Measurements from ENCODE around the gene SPDYC. TPM values are rescaled to one million over a fixed set of nuclear protein-coding genes. Genes with fewer than 3 reads are reported as not detected.

The SPDYC gene, protein sequence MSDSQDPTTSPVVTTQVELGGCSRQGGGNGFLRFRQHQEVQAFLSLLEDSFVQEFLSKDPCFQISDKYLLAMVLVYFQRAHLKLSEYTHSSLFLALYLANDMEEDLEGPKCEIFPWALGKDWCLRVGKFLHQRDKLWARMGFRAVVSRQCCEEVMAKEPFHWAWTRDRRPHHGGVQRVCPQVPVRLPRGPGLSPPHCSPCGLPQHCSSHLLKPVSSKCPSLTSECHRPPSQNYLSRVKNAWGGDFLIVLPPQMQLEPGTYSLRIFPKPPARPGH
- total RNA-seq, result not detected

DNA sequence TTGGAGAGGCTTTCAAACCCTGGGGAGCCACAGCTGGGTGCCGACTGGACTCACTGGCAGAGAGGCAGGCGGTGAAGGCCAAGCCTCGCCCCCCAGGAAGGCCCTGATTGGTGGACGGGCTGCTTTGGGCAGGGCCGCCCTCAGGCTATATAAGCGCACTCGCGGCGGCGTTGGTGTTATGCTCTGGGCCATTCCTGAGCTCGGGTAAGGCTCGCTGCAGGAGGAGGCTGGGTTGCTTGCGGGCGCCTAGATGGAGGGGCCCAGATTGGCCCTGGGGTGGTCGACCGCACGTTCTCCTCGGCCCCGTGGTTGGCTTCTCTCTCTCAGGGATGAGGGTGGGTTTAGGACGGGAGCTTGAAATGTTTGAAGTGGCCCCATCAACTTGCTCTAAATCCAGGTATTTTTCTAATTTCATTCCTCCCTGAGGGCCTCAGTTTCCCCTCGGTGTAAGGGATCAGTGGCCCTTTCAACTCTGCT lies at the start of gene SPDYC:
Gene SPDYC (plus strand): TSS at position 176 of the 477 bp plus-strand sequence. CDS start 1,125 bp downstream, outside the sequence.
- ChIA-PET POLR2A (no interaction called here), CTCF (interaction anchor here (1.0 to 1.9 kb wide), 3 partner anchors 27 to 145 kb away, joined by 3 to 7 read pairs (median 4); partner anchors contain the start of gene CDC42EP2)
- no peaks in the 10 kb centered on the region for H3K9me3 Mint-ChIP-seq
- ATAC-seq, result no peak
- no peak within 1 kb of the TSS for H3K27ac Mint-ChIP-seq
- intact Hi-C loops (cut with micrococcal nuclease), result no loop called here
- H3K4me1 Mint-ChIP-seq (ENCODE audit: low read depth), result no peaks in the 10 kb centered on the region
- H3K4me3 Mint-ChIP-seq, result no peak within 1 kb of the TSS
- DNase-seq, result no peak
- no peaks in the 10 kb centered on the region for H3K27me3 Mint-ChIP-seq
- TF ChIP-seq, protein P1, sequence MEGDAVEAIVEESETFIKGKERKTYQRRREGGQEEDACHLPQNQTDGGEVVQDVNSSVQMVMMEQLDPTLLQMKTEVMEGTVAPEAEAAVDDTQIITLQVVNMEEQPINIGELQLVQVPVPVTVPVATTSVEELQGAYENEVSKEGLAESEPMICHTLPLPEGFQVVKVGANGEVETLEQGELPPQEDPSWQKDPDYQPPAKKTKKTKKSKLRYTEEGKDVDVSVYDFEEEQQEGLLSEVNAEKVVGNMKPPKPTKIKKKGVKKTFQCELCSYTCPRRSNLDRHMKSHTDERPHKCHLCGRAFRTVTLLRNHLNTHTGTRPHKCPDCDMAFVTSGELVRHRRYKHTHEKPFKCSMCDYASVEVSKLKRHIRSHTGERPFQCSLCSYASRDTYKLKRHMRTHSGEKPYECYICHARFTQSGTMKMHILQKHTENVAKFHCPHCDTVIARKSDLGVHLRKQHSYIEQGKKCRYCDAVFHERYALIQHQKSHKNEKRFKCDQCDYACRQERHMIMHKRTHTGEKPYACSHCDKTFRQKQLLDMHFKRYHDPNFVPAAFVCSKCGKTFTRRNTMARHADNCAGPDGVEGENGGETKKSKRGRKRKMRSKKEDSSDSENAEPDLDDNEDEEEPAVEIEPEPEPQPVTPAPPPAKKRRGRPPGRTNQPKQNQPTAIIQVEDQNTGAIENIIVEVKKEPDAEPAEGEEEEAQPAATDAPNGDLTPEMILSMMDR (IDR thresholded peaks at IDR 0.05), result no peak
- no peaks in the 10 kb centered on the region for H3K36me3 Mint-ChIP-seq (ENCODE audit: low read depth)

DNA sequence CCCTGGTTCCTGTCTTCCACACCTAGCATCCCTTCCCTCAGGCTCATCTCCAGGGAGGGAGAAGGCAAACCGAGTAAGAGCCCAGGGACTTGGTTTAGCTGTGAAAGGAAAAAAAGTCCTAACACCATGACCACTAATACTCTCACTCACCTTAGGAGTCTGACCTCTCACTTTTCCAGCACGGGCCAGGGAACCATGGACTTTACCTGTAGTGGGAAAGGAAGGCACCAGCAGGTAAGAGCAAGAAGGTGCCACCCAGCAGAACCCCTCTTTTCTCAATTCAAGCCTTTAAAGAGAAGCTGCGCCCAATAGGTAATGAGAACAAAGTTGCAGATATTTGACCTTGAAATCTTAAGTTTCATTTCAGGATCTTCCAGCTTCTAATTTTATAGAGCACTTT lies 49.2 kb upstream of the SPDYC start:
- Mint-ChIP-seq H3K4me1 (ENCODE audit: low read depth) (peaks cover 48% of the 10 kb centered on the region), H3K27me3 (no peaks in the 10 kb centered on the region), H3K4me3 (peak overlapping the region; percentile 100), H3K36me3 (ENCODE audit: low read depth) (peaks cover 63% of the 10 kb centered on the region), H3K27ac (peak overlapping the region; percentile 99), H3K9me3 (no peaks in the 10 kb centered on the region)
- TF ChIP-seq, protein P1 (IDR thresholded peaks at IDR 0.05), result no peak
- no peak for DNase-seq
- no peak for ATAC-seq
- intact Hi-C loops (cut with micrococcal nuclease), result no loop called here
- CTCF ChIA-PET, result interaction anchor here (0.9 to 2.3 kb wide), 9 partner anchors 9 to 191 kb away, joined by 3 to 29 read pairs (median 6); partner anchors contain the start of genes SYVN1 and TM7SF2
- POLR2A ChIA-PET, result interaction anchor here (1.3 to 16.2 kb wide), 10 partner anchors 8 to 379 kb away, joined by 4 to 294 read pairs (median 8); partner anchors contain the start of genes ARL2, MALAT1, POLA2 and SYVN1

DNA sequence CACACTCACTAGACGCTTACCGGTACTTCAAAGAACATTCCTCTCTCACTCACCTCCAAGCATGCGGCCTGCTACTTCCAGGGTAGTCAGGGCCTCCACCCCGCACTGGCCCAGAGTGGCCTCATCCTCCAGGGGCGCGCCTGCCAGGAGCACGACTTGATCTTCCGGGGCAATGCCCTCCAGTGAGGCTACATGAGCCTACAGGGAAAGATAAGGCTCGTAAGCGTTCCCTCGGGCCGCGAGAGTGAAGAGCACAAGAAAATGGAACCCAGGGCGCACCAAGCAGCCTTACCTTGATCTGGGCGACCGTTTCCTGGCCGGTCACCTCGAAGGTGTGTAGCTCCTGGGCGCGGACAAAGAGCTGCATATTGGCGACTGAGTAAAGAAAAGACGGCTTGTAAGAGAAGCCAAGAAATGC lies 48.6 kb upstream of the SPDYC start:
- DNase-seq, result peak; percentile 49
- Mint-ChIP-seq H3K27me3 (no peaks in the 10 kb centered on the region), H3K27ac (peak overlapping the region; percentile 99), H3K4me3 (peak overlapping the region; percentile 100), H3K4me1 (ENCODE audit: low read depth) (peaks cover 44% of the 10 kb centered on the region), H3K9me3 (no peaks in the 10 kb centered on the region), H3K36me3 (ENCODE audit: low read depth) (peaks cover 60% of the 10 kb centered on the region)
- TF ChIP-seq, protein P1 (IDR thresholded peaks at IDR 0.05), result no peak
- ChIA-PET CTCF (interaction anchor here (0.9 to 2.3 kb wide), 15 partner anchors 8 to 262 kb away, joined by 3 to 29 read pairs (median 4); partner anchors contain the start of genes CAPN1, POLA2, SYVN1 and TM7SF2), POLR2A (interaction anchor here (0.9 to 16.2 kb wide), 15 partner anchors 9 to 378 kb away, joined by 3 to 294 read pairs (median 4); partner anchors contain the start of genes ARL2, MALAT1, POLA2 and SYVN1)
- no peak for ATAC-seq
- intact Hi-C loops (cut with micrococcal nuclease), result no loop called here

DNA sequence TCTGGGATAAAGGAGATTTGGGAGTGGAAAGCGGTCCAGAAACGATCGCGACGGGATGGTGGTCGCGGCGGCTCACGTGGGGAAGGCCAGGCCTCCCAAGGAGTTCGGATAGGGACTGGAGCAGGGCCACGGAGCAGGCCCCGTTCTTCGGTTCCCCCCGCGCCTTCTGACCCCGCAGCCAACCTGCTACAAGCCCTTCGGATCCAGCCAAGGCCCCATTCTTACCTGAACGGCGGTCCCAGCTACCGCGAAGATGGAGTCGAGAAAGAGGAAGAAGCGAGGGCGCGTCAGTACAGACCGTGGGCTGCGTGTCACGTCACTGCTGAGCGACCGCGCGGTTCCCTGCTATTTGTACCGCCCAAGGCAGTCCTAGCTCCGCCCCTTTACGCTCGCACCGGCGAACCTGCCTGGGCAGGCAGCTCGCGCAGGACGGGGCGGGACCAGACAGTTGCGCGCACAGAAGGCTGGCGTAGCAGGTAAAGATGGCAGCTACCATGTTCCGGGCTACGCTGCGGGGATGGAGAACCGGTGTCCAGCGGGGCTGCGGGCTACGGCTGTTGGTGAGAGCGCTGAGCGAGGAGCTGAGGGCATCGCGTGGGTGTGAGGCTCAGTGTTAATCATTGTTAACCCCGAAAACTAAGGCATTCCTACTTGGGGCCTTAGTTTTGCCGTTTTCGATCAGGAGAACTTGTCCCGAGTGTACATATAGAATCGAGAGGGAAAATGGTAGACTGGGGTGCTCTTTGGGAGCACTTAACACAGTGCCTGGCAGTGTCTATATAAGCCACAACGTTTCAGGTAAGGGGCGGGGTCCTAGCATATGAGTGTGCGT lies 48.0 kb upstream of the SPDYC start, which contains the start of the genes FAU and MRPL49:
Gene FAU (minus strand): TSS at position 270 of the 832 bp plus-strand sequence. CDS start 321 bp downstream, outside the sequence.
Gene MRPL49 (plus strand): TSS at position 457 of the 832 bp plus-strand sequence. CDS start 26 bp downstream, at position 483.
- Mint-ChIP-seq H3K4me3 (peak within 1 kb of the TSS; percentile 100), H3K27ac (peak within 1 kb of the TSS; percentile 99), H3K9me3 (no peaks in the 10 kb centered on the region), H3K4me1 (ENCODE audit: low read depth) (peaks cover 42% of the 10 kb centered on the region), H3K36me3 (ENCODE audit: low read depth) (peaks cover 59% of the 10 kb centered on the region), H3K27me3 (no peaks in the 10 kb centered on the region)
- intact Hi-C loops (cut with micrococcal nuclease), result no loop called here
- TF ChIP-seq, protein P1 (IDR thresholded peaks at IDR 0.05), result no peak
- ChIA-PET POLR2A (interaction anchor here (0.6 to 16.2 kb wide), 15 partner anchors 9 to 377 kb away, joined by 3 to 294 read pairs (median 4); partner anchors contain the start of genes ARL2, MALAT1, POLA2 and SYVN1), CTCF (interaction anchor here (1.0 to 2.3 kb wide), 13 partner anchors 8 to 262 kb away, joined by 3 to 29 read pairs (median 6); partner anchors contain the start of genes CAPN1, POLA2, SYVN1 and TM7SF2)
- ATAC-seq, result peak; percentile 86
- peak; percentile 100 for DNase-seq
